Liver (tissue), 3 donors: ENCODE data around the gene KDM4C.

Source experiments
- ATF3 ChIP-seq: IDR thresholded peaks from 2 replicates; pipeline ENCODE4 v1.6.1; 2016; ENCODE audit warnings: antibody characterized with exemption
- CTCF ChIP-seq: fragments of 150-350 bp; IDR thresholded peaks from 2 replicates; pipeline ENCODE4 v1.5.1; 2017; ENCODE audit warnings: improper control_type of control experiment, low read depth, low read length; ENCODE audit not compliant: missing input control
- FOXA2 ChIP-seq: IDR thresholded peaks from 2 replicates; pipeline ENCODE4 v1.6.1; 2016; ENCODE audit warnings: antibody characterized with exemption
- JUND ChIP-seq, 2 donors: IDR thresholded peaks; 2 replicates each; pipeline ENCODE4 v1.6.1; 2016; ENCODE audit warnings: antibody characterized with exemption in 2 of 2
- RAD21 ChIP-seq, 2 donors: IDR thresholded peaks; 2 replicates each; pipeline ENCODE4 v1.6.1; 2016; ENCODE audit warnings: antibody characterized with exemption in 2 of 2, mild to moderate bottlenecking in 2 of 2
- REST ChIP-seq: IDR thresholded peaks from 2 replicates; pipeline ENCODE4 v1.6.1; 2016; ENCODE audit warnings: antibody characterized with exemption, mild to moderate bottlenecking
- SP1 ChIP-seq: IDR thresholded peaks from 2 replicates; pipeline ENCODE4 v1.6.1; 2018; ENCODE audit warnings: antibody characterized with exemption, mild to moderate bottlenecking
- TAF1 ChIP-seq: conservative IDR thresholded peaks from 2 replicates; pipeline ENCODE4 v1.6.1; 2016; ENCODE audit warnings: antibody characterized with exemption, mild to moderate bottlenecking
- YY1 ChIP-seq: IDR thresholded peaks from 2 replicates; pipeline ENCODE4 v1.6.1; 2016; ENCODE audit warnings: antibody characterized with exemption, mild to moderate bottlenecking
- ZBTB33 ChIP-seq: IDR thresholded peaks from 2 replicates; pipeline ENCODE4 v1.6.1; 2016; ENCODE audit warnings: antibody characterized with exemption
- donor health status: healthy.
- donor health status: healthy.

GRCh38 chr9:6945816-6946215 lies 188.0 kb downstream of the KDM4C start:
- no peak for TF ChIP-seq CTCF
- TF ChIP-seq JUND (IDR thresholded peaks at IDR 0.05): no peak
- TF ChIP-seq TAF1: no peak
- no peak for TF ChIP-seq ZBTB33
- TF ChIP-seq RAD21 (IDR thresholded peaks at IDR 0.05): no peak
- no peak for TF ChIP-seq YY1
- no peak for TF ChIP-seq SP1
- TF ChIP-seq ATF3: no peak
- no peak for TF ChIP-seq REST
- no peak for TF ChIP-seq FOXA2
